ENCODE data around the gene EIF4ENIF1.
A peak's percentile ranks its signal among the peaks of the same experiment; 100 is the strongest.

EIF4ENIF1 gene

GRCh38 chr22:31446208-31446607, 43.4 kb downstream of the EIF4ENIF1 start:
- no peak for TF ChIP-seq CTCF (IDR thresholded peaks at IDR 0.05; ENCODE audit: poor library complexity, severe bottlenecking)
- Histone ChIP-seq H3K9me3 (ENCODE audit: severe bottlenecking) (no peaks in the 10 kb centered on the region), H3K27me3 (ENCODE audit: insufficient read depth, poor library complexity, severe bottlenecking) (no peaks in the 10 kb centered on the region), H3K4me1 (ENCODE audit: insufficient read depth, poor library complexity, severe bottlenecking) (no peaks in the 10 kb centered on the region), H3K4me3 (ENCODE audit: severe bottlenecking) (no peak overlapping the region), H3K36me3 (ENCODE audit: low read depth) (peaks cover 43% of the 10 kb centered on the region), H3K27ac (ENCODE audit: poor library complexity, severe bottlenecking) (no peak overlapping the region)
- no peak for DNase-seq (ENCODE audit: low spot score)
- ATAC-seq (ENCODE audit: low read depth): no peak

GRCh38 chr22:31445642-31446041, 44.0 kb downstream of the EIF4ENIF1 start:
- no peak overlapping the region for H3K27ac ChIP-seq (ENCODE audit: poor library complexity, severe bottlenecking)
- no peak for ATAC-seq (ENCODE audit: low read depth)

GRCh38 chr22:31443516-31443915, 46.1 kb downstream of the EIF4ENIF1 start:
- ATAC-seq (ENCODE audit: low read depth) (no peak), DNase-seq (ENCODE audit: low spot score) (no peak)
- Histone ChIP-seq H3K27ac (ENCODE audit: poor library complexity, severe bottlenecking) (no peak overlapping the region), H3K9me3 (ENCODE audit: severe bottlenecking) (no peaks in the 10 kb centered on the region), H3K4me1 (ENCODE audit: insufficient read depth, poor library complexity, severe bottlenecking) (no peaks in the 10 kb centered on the region), H3K4me3 (ENCODE audit: severe bottlenecking) (no peak overlapping the region), H3K36me3 (ENCODE audit: low read depth) (peaks cover 64% of the 10 kb centered on the region), H3K27me3 (ENCODE audit: insufficient read depth, poor library complexity, severe bottlenecking) (no peaks in the 10 kb centered on the region)
- no peak for TF ChIP-seq CTCF (IDR thresholded peaks at IDR 0.05; ENCODE audit: poor library complexity, severe bottlenecking)

More at GRCh38 chr22:31445642-31446041, 44.0 kb downstream of the EIF4ENIF1 start:
- no peaks in the 10 kb centered on the region for H3K27me3 ChIP-seq (ENCODE audit: insufficient read depth, poor library complexity, severe bottlenecking)
- no peak overlapping the region for H3K4me3 ChIP-seq (ENCODE audit: severe bottlenecking)
- DNase-seq (ENCODE audit: low spot score): no peak
- H3K4me1 ChIP-seq (ENCODE audit: insufficient read depth, poor library complexity, severe bottlenecking): no peaks in the 10 kb centered on the region
- TF ChIP-seq CTCF (IDR thresholded peaks at IDR 0.05; ENCODE audit: poor library complexity, severe bottlenecking): no peak
- H3K9me3 ChIP-seq (ENCODE audit: severe bottlenecking): no peaks in the 10 kb centered on the region
- peaks cover 47% of the 10 kb centered on the region for H3K36me3 ChIP-seq (ENCODE audit: low read depth)

GRCh38 chr22:31442768-31443489, 46.7 kb downstream of the EIF4ENIF1 start:
- no peak overlapping the region for H3K27ac ChIP-seq (ENCODE audit: poor library complexity, severe bottlenecking)

More at GRCh38 chr22:31442768-31443489, 46.7 kb downstream of the EIF4ENIF1 start:
- Histone ChIP-seq H3K4me3 (ENCODE audit: severe bottlenecking) (no peak overlapping the region), H3K27me3 (ENCODE audit: insufficient read depth, poor library complexity, severe bottlenecking) (no peaks in the 10 kb centered on the region), H3K4me1 (ENCODE audit: insufficient read depth, poor library complexity, severe bottlenecking) (no peaks in the 10 kb centered on the region), H3K9me3 (ENCODE audit: severe bottlenecking) (no peaks in the 10 kb centered on the region), H3K36me3 (ENCODE audit: low read depth) (peaks cover 68% of the 10 kb centered on the region)
- ATAC-seq (ENCODE audit: low read depth) (peak; percentile 21; the same call in 1 of the 3 replicates), DNase-seq (ENCODE audit: low spot score) (no peak)
- no peak for TF ChIP-seq CTCF (IDR thresholded peaks at IDR 0.05; ENCODE audit: poor library complexity, severe bottlenecking)

All from RWPE2 (cell line).